ENCODE results near the gene YIPF7. TPM values are rescaled to one million over a fixed set of nuclear protein-coding genes. Genes with fewer than 3 reads are reported as not detected.
A peak's percentile ranks its signal among the peaks of the same experiment; 100 is the strongest.

YIPF7 gene
- total RNA-seq, 1 donor from 2014 or later = not detected

GRCh38 chr4:44616621-44617020 lies 34.8 kb downstream of the YIPF7 start:
- DNase-seq = no peak

- peak; percentile 4 for DNase-seq
These were observed 68.0 kb downstream of the YIPF7 start for GRCh38 chr4:44583393-44583792.

GRCh38 chr4:44580231-44580630 lies 71.2 kb downstream of the YIPF7 start:
- DNase-seq = no peak

- DNase-seq = no peak
These were observed 72.5 kb downstream of the YIPF7 start for GRCh38 chr4:44578954-44579353.

Other genes with a start within 250 kb of the YIPF7 start
- gene KCTD8, start 202.8 kb downstream of the YIPF7 start, total RNA-seq = 0.65 and 1.0 TPM in 2 replicates
- 8.7 and 20.3 TPM in 2 replicates for gene GUF1, start 26.8 kb upstream of the YIPF7 start, total RNA-seq
- 17.0 and 18.3 TPM in 2 replicates for gene GNPDA2, start 74.9 kb upstream of the YIPF7 start, total RNA-seq

Data from dermis blood vessel endothelial cell (primary cell).